GM19025 (cell line): ENCODE measurements around the gene GPR148.
"Not testable (repeated sequence)": the region's sequence is repeated elsewhere in the genome, so short reads cannot be mapped to it uniquely, and the experiment has no call there.

Experiments
- ATAC-seq: cut with Tn5 transposase; IDR thresholded peaks from one replicate; pipeline ENCODE4 v1.9.1; 2021; ENCODE audit warnings: mild to moderate bottlenecking, low read depth, moderate library complexity; ENCODE audit not compliant: unreplicated experiment

Gene GPR148

DNA sequence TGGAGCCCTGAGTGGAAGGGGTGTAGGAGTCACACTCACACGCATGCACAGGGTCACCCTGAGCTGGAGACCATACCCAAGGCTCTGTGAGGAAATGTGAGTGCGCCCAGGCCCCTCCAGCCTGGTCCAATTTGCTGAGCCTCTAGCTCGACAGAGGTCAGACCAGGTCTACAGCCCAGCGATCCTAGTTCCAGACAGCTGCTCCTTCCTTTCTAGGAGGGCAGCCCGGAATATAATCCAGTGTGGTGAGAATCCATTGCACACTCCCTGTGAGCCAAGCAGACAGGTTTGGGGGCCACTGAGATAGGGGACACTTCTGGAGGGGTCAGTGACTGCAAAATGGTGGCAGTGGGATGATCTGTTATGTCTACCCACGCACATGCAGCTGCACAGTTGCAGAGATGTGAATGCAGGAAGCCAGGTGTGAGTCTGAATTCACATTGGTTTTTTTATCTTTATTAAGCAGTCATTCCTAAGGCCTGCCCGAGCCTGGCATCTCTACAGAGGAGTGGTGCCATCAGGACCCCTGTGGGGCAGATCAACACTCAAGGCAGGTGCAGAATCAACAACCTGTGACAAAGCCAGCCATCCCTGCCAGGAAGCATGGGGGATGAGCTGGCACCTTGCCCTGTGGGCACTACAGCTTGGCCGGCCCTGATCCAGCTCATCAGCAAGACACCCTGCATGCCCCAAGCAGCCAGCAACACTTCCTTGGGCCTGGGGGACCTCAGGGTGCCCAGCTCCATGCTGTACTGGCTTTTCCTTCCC lies at the start of gene GPR148:
TSS of gene GPR148 (plus strand) at position 522 of the 768 bp plus-strand sequence. CDS start at position 604, 82 bp downstream.
- ATAC-seq = no peak

DNA sequence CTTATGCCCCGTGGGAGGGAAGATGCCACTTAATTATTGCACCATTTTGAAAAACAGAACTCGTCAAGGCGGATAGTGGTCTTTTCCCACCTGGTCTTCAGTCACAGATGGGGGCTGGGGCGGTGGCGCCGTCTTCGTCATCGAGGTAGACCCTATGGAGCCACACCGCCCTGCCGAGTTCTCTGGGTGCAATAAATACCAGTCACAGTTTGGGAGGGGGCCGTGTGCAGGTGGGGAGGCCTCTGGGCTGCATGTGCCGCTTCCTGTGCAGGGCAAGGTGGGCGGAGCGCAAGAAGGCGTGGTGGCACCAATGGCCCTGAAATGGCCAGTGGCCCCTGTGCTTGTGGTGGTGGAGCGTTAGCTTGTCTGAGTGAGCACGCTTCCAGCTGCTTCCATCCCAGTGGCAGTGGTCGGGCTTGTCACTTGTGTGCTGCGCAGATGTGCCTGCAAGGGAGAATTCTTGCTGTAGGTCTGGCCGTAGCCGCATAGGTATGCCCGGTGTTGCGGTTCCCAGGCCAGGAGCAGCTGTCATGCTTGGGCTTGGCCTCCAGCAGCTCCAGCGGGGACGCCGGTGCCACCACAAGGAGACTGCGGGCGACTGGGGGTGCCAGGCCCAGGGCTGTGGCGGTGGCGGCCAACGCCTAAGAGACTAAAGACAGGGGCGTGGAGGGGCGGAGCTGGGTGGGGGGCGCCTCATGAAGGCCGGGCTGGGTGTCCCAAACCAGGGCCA lies 36.7 kb upstream of the GPR148 start:
- ATAC-seq = not testable (repeated sequence)

- ATAC-seq = not testable (repeated sequence)
Observed at GRCh38 chr2:130693474-130693873, 35.4 kb upstream of the GPR148 start.

DNA sequence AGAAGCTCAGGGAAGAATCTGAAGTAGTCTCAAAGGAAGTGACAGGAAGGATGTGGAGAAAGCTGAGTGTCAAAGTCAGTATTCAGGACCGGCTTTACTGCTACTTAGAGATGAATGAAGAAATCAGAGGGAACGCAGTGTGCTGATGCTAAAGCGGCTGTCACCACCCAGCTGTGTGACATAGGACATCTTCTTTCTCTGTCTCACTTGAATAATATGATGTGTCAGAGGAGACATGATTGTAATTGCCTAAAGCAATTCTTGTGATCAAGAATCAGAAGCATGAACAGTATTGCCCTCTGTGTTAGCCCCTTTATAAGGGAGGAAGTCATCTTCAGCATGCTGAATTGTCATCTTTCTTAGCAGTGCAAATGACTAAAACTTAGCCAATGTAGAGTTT lies 25.6 kb upstream of the GPR148 start:
- ATAC-seq = not testable (repeated sequence)

- ATAC-seq = not testable (repeated sequence)
Observed at GRCh38 chr2:130714795-130715194, 14.1 kb upstream of the GPR148 start.

DNA sequence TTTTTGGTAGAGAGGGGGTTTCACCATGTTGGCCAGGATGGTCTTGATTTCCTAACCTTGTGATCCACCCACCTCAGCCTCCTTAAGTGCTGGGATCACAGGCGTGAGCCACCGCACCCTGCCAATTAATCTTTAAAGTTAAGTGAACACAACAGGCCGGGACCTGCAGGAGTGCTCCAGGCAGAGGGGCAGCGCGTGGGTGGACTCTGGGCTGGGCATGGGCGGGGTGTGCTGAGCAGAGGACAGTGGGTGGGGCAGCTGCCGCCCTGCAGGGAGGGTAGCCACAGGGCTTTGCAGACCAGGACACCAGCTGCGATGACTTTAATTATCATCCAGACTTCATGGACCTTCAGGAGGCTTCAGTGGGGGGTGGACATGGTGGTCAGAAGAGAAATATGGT lies 8.8 kb upstream of the GPR148 start:
- ATAC-seq = no peak

DNA sequence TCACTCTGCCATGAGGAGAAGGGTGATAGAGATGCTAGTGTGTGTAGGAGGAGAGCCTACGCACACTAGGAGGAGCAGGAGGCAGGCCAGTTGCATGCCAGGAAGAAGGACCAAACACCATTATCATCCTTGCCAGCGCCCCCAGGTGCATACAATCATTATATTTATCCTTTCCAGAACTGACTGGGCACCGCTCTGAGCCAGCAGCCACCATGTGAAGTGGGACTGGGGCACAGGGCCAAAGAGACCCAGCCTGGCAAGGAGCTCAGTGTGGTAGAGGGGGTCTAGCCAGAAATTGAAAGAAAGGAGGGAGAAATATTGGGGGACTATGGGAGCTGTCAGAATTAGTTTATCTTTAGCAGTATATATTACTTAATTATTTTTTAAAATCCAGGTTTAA lies 8.3 kb upstream of the GPR148 start:
- no peak for ATAC-seq

DNA sequence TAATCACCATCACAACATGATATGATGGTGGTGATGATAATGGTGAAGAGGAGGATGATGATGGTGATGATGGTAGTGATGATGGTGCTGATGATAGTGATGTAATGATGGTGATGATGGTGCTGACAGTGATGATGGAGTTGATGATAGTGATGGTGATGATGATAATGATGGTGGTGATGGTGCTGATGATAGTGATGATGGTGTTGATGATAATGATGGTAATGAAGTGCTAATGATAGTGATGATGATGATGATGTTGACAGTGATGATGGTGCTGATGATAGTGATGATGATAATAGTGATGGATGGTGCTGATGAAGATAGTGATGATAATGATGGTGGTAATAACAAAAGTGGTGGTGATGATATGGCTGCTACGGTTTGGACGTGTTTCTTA lies 4.4 kb upstream of the GPR148 start:
- no peak for ATAC-seq

DNA sequence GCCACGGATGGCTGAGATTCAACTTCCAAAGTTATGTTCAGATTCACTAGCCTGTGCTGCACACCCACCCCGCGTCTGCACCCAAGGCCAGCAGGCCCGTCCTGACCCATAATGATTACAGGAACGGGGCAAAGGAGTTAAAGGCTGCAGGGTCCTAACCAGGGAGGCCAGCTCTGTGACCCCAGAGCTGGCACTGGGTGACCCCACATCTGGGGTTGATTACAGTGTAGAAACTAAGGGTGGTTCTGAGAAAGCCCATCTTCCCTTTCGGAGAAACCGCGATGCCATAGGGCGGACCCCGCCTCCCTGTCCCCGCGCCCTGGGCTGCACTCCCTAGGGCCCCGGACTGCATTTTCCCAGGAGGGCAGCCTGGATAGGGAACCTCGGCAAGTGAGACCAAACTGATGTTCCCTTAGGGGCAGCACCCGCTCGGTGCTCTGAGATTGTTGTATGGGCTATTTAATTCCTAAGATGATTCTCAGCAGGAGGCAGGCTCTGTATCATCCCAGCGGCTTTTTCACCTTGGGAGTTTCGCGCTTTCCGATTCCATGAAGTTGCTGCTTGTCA lies 2.2 kb upstream of the GPR148 start:
- no peak for ATAC-seq

DNA sequence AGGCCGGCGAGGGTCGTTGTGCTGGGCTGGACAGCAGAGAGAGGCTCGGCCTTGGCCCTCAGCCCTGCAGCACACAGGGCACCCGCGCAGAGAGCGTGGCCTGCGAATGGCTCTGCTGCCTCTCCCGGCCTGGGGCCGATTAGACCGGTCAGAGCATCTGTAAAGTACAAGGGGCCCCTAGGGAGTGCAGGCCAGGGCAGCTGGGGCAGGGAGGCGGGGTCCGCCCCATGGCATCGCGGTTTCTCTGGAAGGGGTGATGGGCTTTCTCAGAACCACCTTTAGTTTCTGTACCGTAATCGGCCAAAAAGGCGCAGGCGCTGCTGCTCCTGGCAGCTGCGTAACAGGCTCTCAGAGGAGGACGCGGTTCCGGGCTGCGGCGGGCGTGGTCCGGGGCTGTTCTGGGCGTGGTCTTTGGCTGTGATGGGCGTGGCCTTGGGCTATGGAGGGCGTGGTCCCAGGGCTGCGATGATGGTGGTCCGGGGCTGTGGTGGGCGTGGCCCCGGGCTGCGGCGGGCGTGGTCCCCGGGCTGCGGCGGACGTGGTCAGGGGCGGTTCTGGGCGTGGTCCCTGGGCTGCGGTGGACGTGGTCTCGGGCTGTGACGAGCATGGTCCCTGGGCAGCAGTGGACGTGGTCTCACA lies 1.5 kb upstream of the GPR148 start:
- peak; percentile 90 for ATAC-seq

GRCh38 chr2:130728007-130728454 lies 839 bp upstream of the GPR148 start:
- ATAC-seq = no peak

GRCh38 chr2:130729322-130730299 lies 741 bp downstream of the GPR148 start:
- no peak for ATAC-seq

- ATAC-seq = not testable (repeated sequence)
Observed at GRCh38 chr2:130732257-130732656, 3.4 kb downstream of the GPR148 start.

GRCh38 chr2:130735200-130735599 lies 6.3 kb downstream of the GPR148 start:
- ATAC-seq = no peak

GRCh38 chr2:130736487-130736886 lies 7.6 kb downstream of the GPR148 start:
- ATAC-seq = no peak

- ATAC-seq = no peak
Observed at GRCh38 chr2:130737592-130737991, 8.7 kb downstream of the GPR148 start.

DNA sequence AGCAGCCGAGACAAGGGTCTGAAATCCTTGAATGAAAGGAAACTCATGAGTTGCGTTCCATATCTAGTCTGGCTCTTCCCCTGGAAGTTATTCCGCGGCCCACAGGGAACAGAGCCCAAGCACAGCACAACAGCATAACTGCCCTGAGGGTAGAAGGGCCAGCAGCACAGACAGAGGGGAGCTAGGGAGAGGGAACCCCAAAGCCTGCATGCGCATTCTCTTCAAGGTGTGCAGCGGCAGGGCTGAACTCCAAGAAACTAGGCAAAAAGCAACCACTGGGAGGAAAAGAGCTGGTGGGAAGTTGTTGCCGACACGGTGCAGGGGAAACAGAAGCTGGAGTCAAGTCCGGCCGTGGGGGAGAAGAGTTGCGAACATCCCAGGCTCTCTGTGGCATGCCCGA lies 11.8 kb downstream of the GPR148 start:
- no peak for ATAC-seq

- ATAC-seq = no peak
Observed at GRCh38 chr2:130743278-130743677, 14.4 kb downstream of the GPR148 start.

GRCh38 chr2:130744287-130745117 lies 15.6 kb downstream of the GPR148 start:
- no peak for ATAC-seq
